HepG2 (cell line): ENCODE results near the gene RGS8. TPM values are rescaled to one million over a fixed set of nuclear protein-coding genes. Genes with fewer than 3 reads are reported as not detected.
A peak's percentile ranks its signal among the peaks of the same experiment; 100 is the strongest.

Experiments
- ATAC-seq: fragments of 200-7000 bp; cut with Tn5 transposase; 3 replicates; pipeline ENCODE4 v1.9.1; 2020; ENCODE audit warnings: mild to moderate bottlenecking, moderate library complexity
- BruUV-seq: library from RNA; stranded (reverse); fragments of 400-500 nt; replicated peaks from 2 replicates; lab custom pipeline; 2021; lab: Mats Ljungman, UMichigan
- CTCF ChIA-PET: fragments of 300-600 bp; formaldehyde crosslinking; extraction: SDS; loops from one replicate; lab custom pipeline; 2021; ENCODE audit warnings: low total read pairs, inconsistent platforms, low intra/inter-chr PET ratio; lab: Yijun Ruan, JAX
- POLR2A ChIA-PET: fragments of 350-600 bp; sonication (Branson Sonifier 250); formaldehyde crosslinking; loops from one replicate; lab custom pipeline; 2020; ENCODE audit warnings: antibody characterized with exemption, inconsistent platforms; lab: Yijun Ruan, JAX
- DNase-seq: peaks from one replicate; pipeline ENCODE4 v3.0.0-alpha.2; 2015; ENCODE audit warnings: low spot score
- FAIRE-seq: peaks from 3 replicates; lab custom pipeline; 2011; peaks lifted over from hg19 to GRCh38; lab: Jason Lieb, UNC
- H2AFZ ChIP-seq: one replicate; pipeline ENCODE4 v1.6.1; 2011; ENCODE audit warnings: low read length, inconsistent platforms
- H3K27ac ChIP-seq: fragments of 300-600 bp; 3 replicates; pipeline ENCODE4 v1.8.0; 2011; ENCODE audit warnings: mixed run types, mild to moderate bottlenecking, mixed read lengths, low read length, inconsistent platforms; ENCODE audit not compliant: insufficient read depth; ENCODE audit errors: extremely low read length
- H3K27me3 ChIP-seq, 2 experiments: fragments of 200-600 bp in 1 of 2; 2 replicates in 1 of 2; 3 replicates in 1 of 2; pipeline versions ENCODE4 v1.6.0 to v1.8.0; 2011; ENCODE audit warnings: low read length in 2 of 2, mild to moderate bottlenecking in 2 of 2, moderate library complexity in 2 of 2, inconsistent platforms in 1 of 2; ENCODE audit not compliant: insufficient read depth in 2 of 2, control insufficient read depth in 1 of 2
- H3K36me3 ChIP-seq, 2 experiments: fragments of 200-600 bp in 1 of 2; replicated peaks in 1 of 2; 2 replicates in 1 of 2; 3 replicates in 1 of 2; pipeline versions ENCODE4 v1.5.1 to v1.8.0; 2011; ENCODE audit warnings: low read length in 2 of 2, inconsistent platforms in 1 of 2; ENCODE audit not compliant: insufficient read depth in 2 of 2, control insufficient read depth in 1 of 2
- H3K4me1 ChIP-seq: 2 replicates; pipeline ENCODE4 v1.5.1; 2012; ENCODE audit warnings: low read length, inconsistent platforms; ENCODE audit not compliant: insufficient read depth
- H3K4me2 ChIP-seq: 2 replicates; pipeline ENCODE4 v1.6.0; 2011; ENCODE audit warnings: low read depth, low read length, inconsistent platforms
- H3K4me3 ChIP-seq, 3 experiments: fragments of 200-600 bp in 1 of 3; sonication (generic), shearing (Covaris generic) in 1 of 3; replicated peaks in 1 of 3; 2 replicates each; pipeline ENCODE4 v1.5.1; 2011 to 2016; ENCODE audit warnings: low read length in 3 of 3, inconsistent platforms in 2 of 3, low read depth in 2 of 3, mild to moderate bottlenecking in 2 of 3, control low read depth in 1 of 3, mixed read lengths in 1 of 3; ENCODE audit not compliant: insufficient read depth in 1 of 3
- H3K79me2 ChIP-seq: one replicate; pipeline ENCODE4 v1.6.1; 2011; ENCODE audit warnings: low read length, inconsistent platforms; ENCODE audit not compliant: insufficient read depth
- H3K9ac ChIP-seq: 2 replicates; pipeline ENCODE4 v1.6.0; 2011; ENCODE audit warnings: mild to moderate bottlenecking, low read depth, low read length, inconsistent platforms; ENCODE audit not compliant: insufficient read depth
- H3K9me3 ChIP-seq: 2 replicates; pipeline ENCODE4 v1.5.1; 2012; ENCODE audit warnings: mild to moderate bottlenecking, low read length
- H4K20me1 ChIP-seq: 2 replicates; pipeline ENCODE4 v1.6.0; 2011; ENCODE audit warnings: inconsistent platforms, mild to moderate bottlenecking, low read length, moderate library complexity; ENCODE audit not compliant: insufficient read depth
- EEA1 ChIP-seq: sonication (generic); formaldehyde crosslinking; IDR thresholded peaks from 2 replicates; pipeline ENCODE4 v1.5.1; 2020; ENCODE audit warnings: mild to moderate bottlenecking, missing genetic modification reagents, borderline replicate concordance
- MBD4 ChIP-seq: IDR thresholded peaks from 2 replicates; pipeline ENCODE4 v1.6.1; 2012; ENCODE audit warnings: low read length, inconsistent platforms, borderline replicate concordance
- NRL ChIP-seq: sonication (generic); formaldehyde crosslinking; IDR thresholded peaks from 2 replicates; pipeline ENCODE4 v1.5.0; 2020; ENCODE audit warnings: missing genetic modification reagents, mild to moderate bottlenecking, moderate library complexity, borderline replicate concordance
- RNF2 ChIP-seq: fragments of 450-650 bp; conservative IDR thresholded peaks from 2 replicates; pipeline ENCODE4 v1.6.1; 2016; ENCODE audit warnings: low read depth
- SAP130 ChIP-seq: IDR thresholded peaks from 2 replicates; pipeline ENCODE4 v1.6.1; 2016; ENCODE audit warnings: low read depth
- SIN3A ChIP-seq: IDR thresholded peaks from 2 replicates; pipeline ENCODE4 v1.6.1; 2011; ENCODE audit warnings: low read depth, mild to moderate bottlenecking, control low read depth, low read length, borderline replicate concordance
- SP4 ChIP-seq: sonication (generic); formaldehyde crosslinking; IDR thresholded peaks from 2 replicates; pipeline ENCODE4 v1.8.1; 2023; ENCODE audit warnings: mild to moderate bottlenecking, missing genetic modification reagents
- ZBTB8A ChIP-seq: sonication (generic); formaldehyde crosslinking; IDR thresholded peaks from 2 replicates; pipeline ENCODE4 v1.4.0; 2020; ENCODE audit warnings: mild to moderate bottlenecking, low read depth, missing genetic modification reagents, borderline replicate concordance
- ZFP36L1 ChIP-seq: sonication (generic); formaldehyde crosslinking; IDR thresholded peaks from 2 replicates; pipeline ENCODE4 v1.8.0; 2022; ENCODE audit warnings: mild to moderate bottlenecking, missing genetic modification reagents, moderate library complexity
- ZNF563 ChIP-seq: sonication (generic); formaldehyde crosslinking; IDR thresholded peaks from 2 replicates; pipeline ENCODE4 v1.8.0; 2022; ENCODE audit warnings: mild to moderate bottlenecking, moderate library complexity, missing genetic modification reagents
- WGBS: methylation state at CpG from one replicate; pipeline ENCODE4 v1.1.6; 2017; ENCODE audit warnings: low lambda C conversion rate; 5-methylcytosine and 5-hydroxymethylcytosine counted together
- in situ Hi-C: cut with HindIII; loops from 2 replicates; pipeline ENCODE4 v1.10.0; 2017; ENCODE audit warnings: low pct_unique_long_range_greater_than_20kb; ENCODE audit not compliant: extremely low pct_ligation_motif_present
- intact Hi-C: fragments of 100-400 bp; cut with micrococcal nuclease; formaldehyde crosslinking; loops from one replicate; pipeline ENCODE4 v1.10.0; 2022; ENCODE audit not compliant: unreplicated experiment
- polyA plus RNA-seq, 8 experiments: library from polyadenylated mRNA; depleted of rRNA in 3 of 8; stranded (reverse) in 7 of 8; unstranded in 1 of 8; fragments of >200 nt; fragmentation: Illumina TruSeq in 4 of 8; extraction: Trizol in 4 of 8; gene quantifications; 2 replicates each; pipeline versions ENCODE4 v1.2.1 to v1.2.3, GENCODE V29; 2011 to 2016; ENCODE audit warnings: low read depth in 4 of 8, missing spikeins in 1 of 8, mixed read lengths in 1 of 8; ENCODE audit not compliant: insufficient read depth in 1 of 8
- total RNA-seq, 5 experiments: library from RNA; depleted of rRNA; stranded (reverse); fragments of >200 nt; fragmentation: Illumina TruSeq; extraction: Trizol; gene quantifications; 2 replicates each; pipeline ENCODE4 v1.2.3, GENCODE V29; 2016; ENCODE audit warnings: low read depth in 1 of 5
- TF ChIP-seq, protein P1 (sequence below): sonication (generic); formaldehyde crosslinking; IDR thresholded peaks from 2 replicates; pipeline ENCODE4 v1.5.1; 2020; ENCODE audit warnings: missing genetic modification reagents, mild to moderate bottlenecking, borderline replicate concordance

RGS8 gene
- total and polyA plus RNA-seq, 2 of the 13 experiments (the other 11 are each of a cell fraction or from before 2014, with no cell fraction given), result not detected

DNA sequence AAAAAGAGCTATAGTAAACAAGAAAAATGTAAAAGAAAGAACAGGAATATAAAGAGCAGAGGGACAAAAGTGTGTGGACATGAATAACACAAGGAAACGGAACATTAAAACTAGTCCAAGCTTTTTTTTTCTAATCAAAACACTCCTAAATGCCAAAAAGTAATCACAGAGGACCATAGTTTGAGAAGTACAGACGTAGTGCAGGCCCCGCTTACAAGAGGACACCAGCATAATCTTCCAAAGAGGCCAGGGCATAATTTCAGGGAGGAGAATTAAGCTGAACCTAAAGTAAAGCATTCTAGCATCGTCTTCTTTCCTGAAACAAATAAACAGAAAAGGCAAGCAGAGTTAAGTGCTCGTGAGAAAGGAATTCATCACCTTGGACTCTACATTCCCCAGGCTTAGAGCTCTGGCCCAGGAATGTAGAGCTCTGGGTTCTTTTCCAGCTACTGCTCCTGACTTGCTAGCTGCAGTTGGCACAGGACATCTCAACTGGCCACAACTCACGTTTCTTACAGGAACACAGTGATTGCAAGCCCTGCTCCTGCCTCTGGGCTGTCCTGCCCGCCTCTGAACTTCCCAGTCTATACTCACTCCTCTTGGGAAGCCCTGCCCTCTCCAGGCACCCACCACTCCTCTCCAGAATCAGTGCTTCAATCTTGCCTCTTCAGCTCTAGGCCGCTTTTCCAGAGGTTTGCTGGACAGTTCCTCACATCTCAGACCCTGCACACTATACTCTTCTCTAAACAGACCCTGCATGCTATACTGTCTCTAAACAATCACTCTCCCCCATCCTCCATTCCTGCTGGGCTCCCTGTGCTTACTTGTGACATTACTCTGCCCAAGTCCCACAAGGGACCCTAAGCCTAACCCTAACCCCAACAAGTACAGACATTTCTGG is 9.8 kb downstream of the RGS8 start:
- ChIA-PET POLR2A (no interaction called here), CTCF (no interaction called here)
- TF ChIP-seq EEA1, result no peak
- TF ChIP-seq SIN3A, result no peak
- no peak for TF ChIP-seq ZBTB8A (CRISPR knock-in tag)
- no peak for TF ChIP-seq MBD4
- TF ChIP-seq ZNF563, result no peak
- no peak for TF ChIP-seq SAP130
- TF ChIP-seq RNF2, result no peak
- TF ChIP-seq SP4, result no peak
- TF ChIP-seq, protein P1, sequence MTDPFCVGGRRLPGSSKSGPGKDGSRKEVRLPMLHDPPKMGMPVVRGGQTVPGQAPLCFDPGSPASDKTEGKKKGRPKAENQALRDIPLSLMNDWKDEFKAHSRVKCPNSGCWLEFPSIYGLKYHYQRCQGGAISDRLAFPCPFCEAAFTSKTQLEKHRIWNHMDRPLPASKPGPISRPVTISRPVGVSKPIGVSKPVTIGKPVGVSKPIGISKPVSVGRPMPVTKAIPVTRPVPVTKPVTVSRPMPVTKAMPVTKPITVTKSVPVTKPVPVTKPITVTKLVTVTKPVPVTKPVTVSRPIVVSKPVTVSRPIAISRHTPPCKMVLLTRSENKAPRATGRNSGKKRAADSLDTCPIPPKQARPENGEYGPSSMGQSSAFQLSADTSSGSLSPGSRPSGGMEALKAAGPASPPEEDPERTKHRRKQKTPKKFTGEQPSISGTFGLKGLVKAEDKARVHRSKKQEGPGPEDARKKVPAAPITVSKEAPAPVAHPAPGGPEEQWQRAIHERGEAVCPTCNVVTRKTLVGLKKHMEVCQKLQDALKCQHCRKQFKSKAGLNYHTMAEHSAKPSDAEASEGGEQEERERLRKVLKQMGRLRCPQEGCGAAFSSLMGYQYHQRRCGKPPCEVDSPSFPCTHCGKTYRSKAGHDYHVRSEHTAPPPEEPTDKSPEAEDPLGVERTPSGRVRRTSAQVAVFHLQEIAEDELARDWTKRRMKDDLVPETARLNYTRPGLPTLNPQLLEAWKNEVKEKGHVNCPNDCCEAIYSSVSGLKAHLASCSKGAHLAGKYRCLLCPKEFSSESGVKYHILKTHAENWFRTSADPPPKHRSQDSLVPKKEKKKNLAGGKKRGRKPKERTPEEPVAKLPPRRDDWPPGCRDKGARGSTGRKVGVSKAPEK, result no peak
- TF ChIP-seq NRL (CRISPR knock-in tag), result no peak
- no peak for TF ChIP-seq ZFP36L1 (CRISPR knock-in tag)
- no peak for DNase-seq
- WGBS, result 20% methylated on average over 8 of the region's 8 CpGs
- intact Hi-C loops, result no loop called here
- BruUV-seq, result no TSS peak
- H3K9ac ChIP-seq, result no peak overlapping the region
- no peaks in the 10 kb centered on the region for H3K9me3 ChIP-seq
- H3K79me2 ChIP-seq, result no peaks in the 10 kb centered on the region
- ATAC-seq, result peak; percentile 30; the same call in 1 of the 3 replicates
- no peaks in the 10 kb centered on the region for H3K4me1 ChIP-seq
- no peak overlapping the region for H3K4me2 ChIP-seq
- no peaks in the 10 kb centered on the region for H3K36me3 ChIP-seq
- no peak overlapping the region for H3K27ac ChIP-seq
- H3K27me3 ChIP-seq, result peaks cover 2 to 43% of the 10 kb centered on the region in 2 experiments; a peak in 3 of 5 replicates
- in situ Hi-C loops, result no loop called here
- no peak overlapping the region for H3K4me3 ChIP-seq
- FAIRE-seq, result no peak
- no peak overlapping the region for H2AFZ ChIP-seq
- H4K20me1 ChIP-seq, result no peaks in the 10 kb centered on the region
